ENCODE data around the gene PCCA.

Gene PCCA

GRCh38 chr13:100512422-100512821 is 423.5 kb downstream of the PCCA start:
- Histone ChIP-seq H3K4me2 (ENCODE audit: low read length) (no peak overlapping the region), H3F3A (ENCODE audit: insufficient read depth, low read length) (no peaks in the 10 kb centered on the region), H4K20me1 (ENCODE audit: insufficient read depth, low read length) (no peaks in the 10 kb centered on the region), H3K4me3 (ENCODE audit: low read depth, low read length, poor library complexity, severe bottlenecking) (no peak overlapping the region), H3K79me2 (ENCODE audit: insufficient read depth, low read length) (no peaks in the 10 kb centered on the region), H3K27ac (ENCODE audit: low read depth, low read length, poor library complexity, severe bottlenecking) (no peak overlapping the region), H3K27me3 (ENCODE audit: insufficient read depth, low read length) (no peaks in the 10 kb centered on the region; the same call in 1 of the 2 replicates), H3K9ac (ENCODE audit: low read length) (no peak overlapping the region), H3K4me1 (ENCODE audit: insufficient read depth, low read length, severe bottlenecking) (no peaks in the 10 kb centered on the region), H3K9me3 (ENCODE audit: low read length) (no peaks in the 10 kb centered on the region), H2AFZ (ENCODE audit: low read length) (no peak overlapping the region), H3K9me2 (ENCODE audit: low read depth, low read length) (no peaks in the 10 kb centered on the region), H3K36me3 (ENCODE audit: insufficient read depth, low read length) (no peaks in the 10 kb centered on the region)
- TF ChIP-seq CTCF (IDR thresholded peaks at IDR 0.05; ENCODE audit: low read length) (no peak), EZH2 (IDR thresholded peaks at IDR 0.05; ENCODE audit: borderline replicate concordance, low read length) (no peak)

- H3K9ac ChIP-seq (ENCODE audit: low read length), result no peak overlapping the region
- no peak overlapping the region for H3K27ac ChIP-seq (ENCODE audit: low read depth, low read length, poor library complexity, severe bottlenecking)
- no peak overlapping the region for H3K4me3 ChIP-seq (ENCODE audit: low read depth, low read length, poor library complexity, severe bottlenecking)
These were observed 424.3 kb downstream of the PCCA start for GRCh38 chr13:100513171-100513570.

GRCh38 chr13:100513987-100514670 is 425.2 kb downstream of the PCCA start:
- Histone ChIP-seq H3K9ac (ENCODE audit: low read length) (no peak overlapping the region), H3K4me1 (ENCODE audit: insufficient read depth, low read length, severe bottlenecking) (no peaks in the 10 kb centered on the region), H3F3A (ENCODE audit: insufficient read depth, low read length) (no peaks in the 10 kb centered on the region), H3K36me3 (ENCODE audit: insufficient read depth, low read length) (no peaks in the 10 kb centered on the region), H3K27ac (ENCODE audit: low read depth, low read length, poor library complexity, severe bottlenecking) (no peak overlapping the region), H3K9me2 (ENCODE audit: low read depth, low read length) (no peaks in the 10 kb centered on the region), H3K4me2 (ENCODE audit: low read length) (no peak overlapping the region), H3K4me3 (ENCODE audit: low read depth, low read length, poor library complexity, severe bottlenecking) (no peak overlapping the region), H2AFZ (ENCODE audit: low read length) (no peak overlapping the region), H3K27me3 (ENCODE audit: insufficient read depth, low read length) (no peaks in the 10 kb centered on the region; the same call in 1 of the 2 replicates), H3K79me2 (ENCODE audit: insufficient read depth, low read length) (no peaks in the 10 kb centered on the region), H3K9me3 (ENCODE audit: low read length) (no peaks in the 10 kb centered on the region), H4K20me1 (ENCODE audit: insufficient read depth, low read length) (no peaks in the 10 kb centered on the region)
- no peak for TF ChIP-seq EZH2 (IDR thresholded peaks at IDR 0.05; ENCODE audit: borderline replicate concordance, low read length)
- TF ChIP-seq CTCF (IDR thresholded peaks at IDR 0.05; ENCODE audit: low read length), result no peak

More at GRCh38 chr13:100513171-100513570, 424.3 kb downstream of the PCCA start:
- H3F3A ChIP-seq (ENCODE audit: insufficient read depth, low read length), result no peaks in the 10 kb centered on the region
- no peaks in the 10 kb centered on the region for H3K9me2 ChIP-seq (ENCODE audit: low read depth, low read length)
- H3K4me1 ChIP-seq (ENCODE audit: insufficient read depth, low read length, severe bottlenecking), result no peaks in the 10 kb centered on the region
- TF ChIP-seq CTCF (IDR thresholded peaks at IDR 0.05; ENCODE audit: low read length), result no peak
- TF ChIP-seq EZH2 (IDR thresholded peaks at IDR 0.05; ENCODE audit: borderline replicate concordance, low read length), result no peak
- no peak overlapping the region for H2AFZ ChIP-seq (ENCODE audit: low read length)
- no peaks in the 10 kb centered on the region for H4K20me1 ChIP-seq (ENCODE audit: insufficient read depth, low read length)
- H3K27me3 ChIP-seq (ENCODE audit: insufficient read depth, low read length), result no peaks in the 10 kb centered on the region; the same call in 1 of the 2 replicates
- H3K9me3 ChIP-seq (ENCODE audit: low read length), result no peaks in the 10 kb centered on the region
- H3K79me2 ChIP-seq (ENCODE audit: insufficient read depth, low read length), result no peaks in the 10 kb centered on the region
- H3K36me3 ChIP-seq (ENCODE audit: insufficient read depth, low read length), result no peaks in the 10 kb centered on the region
- H3K4me2 ChIP-seq (ENCODE audit: low read length), result no peak overlapping the region

Data from OCI-LY1 (cell line).